GM12878 (cell line): ENCODE results near the gene DGCR8. TPM values are rescaled to one million over a fixed set of nuclear protein-coding genes. Genes with fewer than 3 reads are reported as not detected.

Experiments used
- CREM ChIP-seq: IDR thresholded peaks from 2 replicates; pipeline ENCODE4 v1.6.1; 2014; ENCODE audit warnings: antibody characterized with exemption, low read depth
- ETV6 ChIP-seq, 2 experiments: fragments of 450-650 bp in 1 of 2; IDR thresholded peaks in 1 of 2; conservative IDR thresholded peaks in 1 of 2; 2 replicates each; pipeline ENCODE4 v1.6.1; 2014; ENCODE audit warnings: antibody characterized with exemption in 1 of 2, borderline replicate concordance in 1 of 2, low read depth in 1 of 2, mild to moderate bottlenecking in 1 of 2, moderate library complexity in 1 of 2
- IRF4 ChIP-seq: IDR thresholded peaks from 2 replicates; pipeline ENCODE4 v1.6.1; 2011; ENCODE audit warnings: low read depth, low read length
- JUND ChIP-seq: IDR thresholded peaks from 2 replicates; pipeline ENCODE4 v1.6.1; 2012; ENCODE audit warnings: low read depth, mild to moderate bottlenecking, low read length, improper control_type of control experiment, moderate library complexity
- LARP7 ChIP-seq: fragments of 450-650 bp; IDR thresholded peaks from 2 replicates; pipeline ENCODE4 v1.6.1; 2017; ENCODE audit warnings: mild to moderate bottlenecking
- MTA3 ChIP-seq: IDR thresholded peaks from 2 replicates; pipeline ENCODE4 v1.6.1; 2012; ENCODE audit warnings: low read length, inconsistent platforms, borderline replicate concordance
- NBN ChIP-seq: fragments of 450-650 bp; IDR thresholded peaks from 2 replicates; pipeline ENCODE4 v1.6.1; 2016
- RUNX3 ChIP-seq: IDR thresholded peaks from 2 replicates; pipeline ENCODE4 v1.6.1; 2012; ENCODE audit warnings: low read length, inconsistent platforms
- SMC3 ChIP-seq: IDR thresholded peaks from 2 replicates; pipeline ENCODE4 v1.6.1; 2011; ENCODE audit warnings: low read length, improper control_type of control experiment, borderline replicate concordance
- SP1 ChIP-seq: IDR thresholded peaks from one replicate; pipeline ENCODE4 v1.6.1; 2011; ENCODE audit warnings: low read depth, low read length
- SPI1 ChIP-seq: IDR thresholded peaks from 2 replicates; pipeline ENCODE4 v1.6.1; 2011; ENCODE audit warnings: low read depth, mild to moderate bottlenecking, low read length, moderate library complexity, borderline replicate concordance; ENCODE audit not compliant: insufficient read depth
- SRF ChIP-seq, 2 experiments: IDR thresholded peaks; 2 replicates each; pipeline ENCODE4 v1.6.1; 2011; ENCODE audit warnings: low read depth in 2 of 2, low read length in 2 of 2, mild to moderate bottlenecking in 1 of 2, moderate library complexity in 1 of 2
- TAF1 ChIP-seq: IDR thresholded peaks from 2 replicates; pipeline ENCODE4 v1.6.1; 2011; ENCODE audit warnings: mild to moderate bottlenecking, low read depth, low read length, borderline replicate concordance
- TCF3 ChIP-seq: IDR thresholded peaks from 2 replicates; pipeline ENCODE4 v1.6.1; 2012; ENCODE audit warnings: low read depth, mild to moderate bottlenecking, low read length, borderline replicate concordance; ENCODE audit not compliant: insufficient read depth
- ZNF207 ChIP-seq: fragments of 450-650 bp; IDR thresholded peaks from 2 replicates; pipeline ENCODE4 v1.6.1; 2014; ENCODE audit warnings: antibody characterized with exemption, mild to moderate bottlenecking, borderline replicate concordance
- polyA plus RNA-seq, 11 experiments: library from polyadenylated mRNA; depleted of rRNA in 4 of 11; unstranded in 6 of 11; stranded (reverse) in 5 of 11; fragments of >200 nt; fragmentation: Nextera tagmentation in 4 of 11; fragmentation: Illumina TruSeq in 1 of 11; extraction: Ambion mirVana in 4 of 11; extraction: Trizol in 1 of 11; gene quantifications; 1 replicate in 1 of 11; 2 replicates in 10 of 11; pipeline versions ENCODE4 v1.2.1 to v1.2.3, GENCODE V29; 2011 to 2016; ENCODE audit warnings: inconsistent platforms in 2 of 11, missing spikeins in 2 of 11, low read depth in 1 of 11
- total RNA-seq, 4 experiments: library from RNA; depleted of rRNA in 3 of 4; stranded (reverse); fragments of >200 nt in 3 of 4; fragmentation: Illumina TruSeq in 1 of 4; extraction: Trizol in 1 of 4; gene quantifications; 2 replicates each; pipeline versions ENCODE4 v1.2.1 to v1.2.3, GENCODE V29; 2013 to 2021
- TF ChIP-seq, protein P1 (sequence below): fragments of 450-650 bp; IDR thresholded peaks from 2 replicates; pipeline ENCODE4 v1.6.1; 2016; ENCODE audit warnings: mild to moderate bottlenecking
- TF ChIP-seq, protein P2 (sequence below): fragments of 450-650 bp; IDR thresholded peaks from 2 replicates; pipeline ENCODE4 v1.6.1; 2017; ENCODE audit warnings: mild to moderate bottlenecking
- TF ChIP-seq, protein P3 (sequence below): fragments of 150-350 bp; IDR thresholded peaks from 2 replicates; pipeline ENCODE4 v1.6.1; 2016; ENCODE audit warnings: low read depth, low read length
- TF ChIP-seq, protein P4 (sequence below), 3 experiments: IDR thresholded peaks in 2 of 3; conservative IDR thresholded peaks in 1 of 3; 2 replicates each; pipeline ENCODE4 v1.5.1; 2011; ENCODE audit warnings: low read depth in 3 of 3, low read length in 3 of 3, mild to moderate bottlenecking in 3 of 3, control low read depth in 2 of 3, moderate library complexity in 2 of 3, inconsistent platforms in 1 of 3, mixed read lengths in 1 of 3; ENCODE audit not compliant: control insufficient read depth in 2 of 3, insufficient read depth in 1 of 3; ENCODE audit errors: extremely low read depth in 1 of 3

DGCR8 gene
- total and polyA plus RNA-seq, 10 of the 15 experiments (the other 5 are each of a cell fraction or from before 2014, with no cell fraction given) = 1.2 to 35.1 (median 17.2) TPM

DNA sequence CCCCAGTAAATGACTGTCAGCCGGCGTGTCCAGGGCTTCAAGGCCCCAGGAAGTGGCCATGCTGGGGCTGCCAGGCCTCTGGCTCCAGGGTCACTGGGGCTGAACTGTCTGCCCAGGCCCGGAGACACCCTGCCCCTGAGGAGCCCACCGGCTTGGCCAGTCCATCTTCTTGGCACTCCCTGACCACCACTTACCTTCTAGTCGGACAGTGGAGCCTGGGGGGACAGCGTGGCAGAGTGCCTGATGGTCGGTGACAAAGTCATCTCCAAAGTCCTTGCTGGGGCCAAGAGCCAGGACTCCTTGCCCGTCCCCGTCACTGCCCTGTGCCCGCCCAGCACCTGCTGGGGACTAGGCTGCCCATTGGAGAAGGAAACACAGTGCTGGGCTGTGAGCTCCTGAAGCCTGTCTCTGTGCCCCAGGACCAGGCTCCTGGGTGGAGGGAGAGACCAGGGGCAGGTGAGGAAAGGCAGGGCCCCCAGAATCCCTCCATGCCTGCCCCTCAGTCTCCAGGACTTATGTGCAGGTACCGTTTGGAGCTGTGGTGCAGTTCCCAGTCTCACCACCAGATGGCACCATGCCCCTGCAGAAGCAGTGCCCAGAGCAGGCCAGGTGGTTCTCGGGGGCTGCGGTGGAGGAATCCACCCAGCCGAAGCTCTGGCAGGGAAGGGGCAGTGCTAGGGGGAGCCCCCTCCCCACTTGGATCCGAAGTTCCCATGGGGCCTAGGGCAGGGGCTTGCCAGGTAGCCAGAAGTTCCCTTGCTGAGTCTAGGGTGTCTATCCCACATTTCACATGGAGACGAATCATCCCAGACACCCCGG, 76.8 kb downstream of the DGCR8 start (continued):
- TF ChIP-seq TAF1 (no peak), ETV6 (conservative IDR thresholded peaks at IDR 0.05 in 1 of 2, IDR thresholded peaks at IDR 0.05 in 1 of 2; ENCODE audit: borderline replicate concordance in 1 of 2, low read depth in 1 of 2) (no peak), LARP7 (peak; percentile 42; the same call in 1 of the 2 replicates), CREM (no peak), SP1 (peak; percentile 47), SMC3 (peak; percentile 100), ZNF207 (0 out of 2 replicates have a peak, but pooled peaks have one; percentile 31), RUNX3 (peak; percentile 38; the same call in 1 of the 2 replicates), SRF (IDR thresholded peaks at IDR 0.05; ENCODE audit: low read depth in 2 of 2, low read length in 2 of 2) (no peak), IRF4 (0 out of 2 replicates have a peak, but pooled peaks have one; percentile 35), TCF3 (peak; percentile 89), MTA3 (no peak), NBN (no peak), JUND (no peak), SPI1 (no peak)
- TF ChIP-seq, protein P1, sequence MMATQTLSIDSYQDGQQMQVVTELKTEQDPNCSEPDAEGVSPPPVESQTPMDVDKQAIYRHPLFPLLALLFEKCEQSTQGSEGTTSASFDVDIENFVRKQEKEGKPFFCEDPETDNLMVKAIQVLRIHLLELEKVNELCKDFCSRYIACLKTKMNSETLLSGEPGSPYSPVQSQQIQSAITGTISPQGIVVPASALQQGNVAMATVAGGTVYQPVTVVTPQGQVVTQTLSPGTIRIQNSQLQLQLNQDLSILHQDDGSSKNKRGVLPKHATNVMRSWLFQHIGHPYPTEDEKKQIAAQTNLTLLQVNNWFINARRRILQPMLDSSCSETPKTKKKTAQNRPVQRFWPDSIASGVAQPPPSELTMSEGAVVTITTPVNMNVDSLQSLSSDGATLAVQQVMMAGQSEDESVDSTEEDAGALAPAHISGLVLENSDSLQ = no peak
- TF ChIP-seq, protein P2, sequence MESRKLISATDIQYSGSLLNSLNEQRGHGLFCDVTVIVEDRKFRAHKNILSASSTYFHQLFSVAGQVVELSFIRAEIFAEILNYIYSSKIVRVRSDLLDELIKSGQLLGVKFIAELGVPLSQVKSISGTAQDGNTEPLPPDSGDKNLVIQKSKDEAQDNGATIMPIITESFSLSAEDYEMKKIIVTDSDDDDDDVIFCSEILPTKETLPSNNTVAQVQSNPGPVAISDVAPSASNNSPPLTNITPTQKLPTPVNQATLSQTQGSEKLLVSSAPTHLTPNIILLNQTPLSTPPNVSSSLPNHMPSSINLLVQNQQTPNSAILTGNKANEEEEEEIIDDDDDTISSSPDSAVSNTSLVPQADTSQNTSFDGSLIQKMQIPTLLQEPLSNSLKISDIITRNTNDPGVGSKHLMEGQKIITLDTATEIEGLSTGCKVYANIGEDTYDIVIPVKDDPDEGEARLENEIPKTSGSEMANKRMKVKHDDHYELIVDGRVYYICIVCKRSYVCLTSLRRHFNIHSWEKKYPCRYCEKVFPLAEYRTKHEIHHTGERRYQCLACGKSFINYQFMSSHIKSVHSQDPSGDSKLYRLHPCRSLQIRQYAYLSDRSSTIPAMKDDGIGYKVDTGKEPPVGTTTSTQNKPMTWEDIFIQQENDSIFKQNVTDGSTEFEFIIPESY = no peak
- TF ChIP-seq, protein P3, sequence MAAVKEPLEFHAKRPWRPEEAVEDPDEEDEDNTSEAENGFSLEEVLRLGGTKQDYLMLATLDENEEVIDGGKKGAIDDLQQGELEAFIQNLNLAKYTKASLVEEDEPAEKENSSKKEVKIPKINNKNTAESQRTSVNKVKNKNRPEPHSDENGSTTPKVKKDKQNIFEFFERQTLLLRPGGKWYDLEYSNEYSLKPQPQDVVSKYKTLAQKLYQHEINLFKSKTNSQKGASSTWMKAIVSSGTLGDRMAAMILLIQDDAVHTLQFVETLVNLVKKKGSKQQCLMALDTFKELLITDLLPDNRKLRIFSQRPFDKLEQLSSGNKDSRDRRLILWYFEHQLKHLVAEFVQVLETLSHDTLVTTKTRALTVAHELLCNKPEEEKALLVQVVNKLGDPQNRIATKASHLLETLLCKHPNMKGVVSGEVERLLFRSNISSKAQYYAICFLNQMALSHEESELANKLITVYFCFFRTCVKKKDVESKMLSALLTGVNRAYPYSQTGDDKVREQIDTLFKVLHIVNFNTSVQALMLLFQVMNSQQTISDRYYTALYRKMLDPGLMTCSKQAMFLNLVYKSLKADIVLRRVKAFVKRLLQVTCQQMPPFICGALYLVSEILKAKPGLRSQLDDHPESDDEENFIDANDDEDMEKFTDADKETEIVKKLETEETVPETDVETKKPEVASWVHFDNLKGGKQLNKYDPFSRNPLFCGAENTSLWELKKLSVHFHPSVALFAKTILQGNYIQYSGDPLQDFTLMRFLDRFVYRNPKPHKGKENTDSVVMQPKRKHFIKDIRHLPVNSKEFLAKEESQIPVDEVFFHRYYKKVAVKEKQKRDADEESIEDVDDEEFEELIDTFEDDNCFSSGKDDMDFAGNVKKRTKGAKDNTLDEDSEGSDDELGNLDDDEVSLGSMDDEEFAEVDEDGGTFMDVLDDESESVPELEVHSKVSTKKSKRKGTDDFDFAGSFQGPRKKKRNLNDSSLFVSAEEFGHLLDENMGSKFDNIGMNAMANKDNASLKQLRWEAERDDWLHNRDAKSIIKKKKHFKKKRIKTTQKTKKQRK = no peak
- TF ChIP-seq, protein P4, sequence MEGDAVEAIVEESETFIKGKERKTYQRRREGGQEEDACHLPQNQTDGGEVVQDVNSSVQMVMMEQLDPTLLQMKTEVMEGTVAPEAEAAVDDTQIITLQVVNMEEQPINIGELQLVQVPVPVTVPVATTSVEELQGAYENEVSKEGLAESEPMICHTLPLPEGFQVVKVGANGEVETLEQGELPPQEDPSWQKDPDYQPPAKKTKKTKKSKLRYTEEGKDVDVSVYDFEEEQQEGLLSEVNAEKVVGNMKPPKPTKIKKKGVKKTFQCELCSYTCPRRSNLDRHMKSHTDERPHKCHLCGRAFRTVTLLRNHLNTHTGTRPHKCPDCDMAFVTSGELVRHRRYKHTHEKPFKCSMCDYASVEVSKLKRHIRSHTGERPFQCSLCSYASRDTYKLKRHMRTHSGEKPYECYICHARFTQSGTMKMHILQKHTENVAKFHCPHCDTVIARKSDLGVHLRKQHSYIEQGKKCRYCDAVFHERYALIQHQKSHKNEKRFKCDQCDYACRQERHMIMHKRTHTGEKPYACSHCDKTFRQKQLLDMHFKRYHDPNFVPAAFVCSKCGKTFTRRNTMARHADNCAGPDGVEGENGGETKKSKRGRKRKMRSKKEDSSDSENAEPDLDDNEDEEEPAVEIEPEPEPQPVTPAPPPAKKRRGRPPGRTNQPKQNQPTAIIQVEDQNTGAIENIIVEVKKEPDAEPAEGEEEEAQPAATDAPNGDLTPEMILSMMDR (IDR thresholded peaks at IDR 0.05 in 2 of 3, conservative IDR thresholded peaks at IDR 0.05 in 1 of 3; ENCODE audit: control insufficient read depth in 2 of 3, extremely low read depth in 1 of 3, insufficient read depth in 1 of 3, low read depth in 3 of 3, low read length in 3 of 3) = peak; percentile 92 to 99 (median 98)
